ENCODE measurements around the gene RALGPS1.

DNA sequence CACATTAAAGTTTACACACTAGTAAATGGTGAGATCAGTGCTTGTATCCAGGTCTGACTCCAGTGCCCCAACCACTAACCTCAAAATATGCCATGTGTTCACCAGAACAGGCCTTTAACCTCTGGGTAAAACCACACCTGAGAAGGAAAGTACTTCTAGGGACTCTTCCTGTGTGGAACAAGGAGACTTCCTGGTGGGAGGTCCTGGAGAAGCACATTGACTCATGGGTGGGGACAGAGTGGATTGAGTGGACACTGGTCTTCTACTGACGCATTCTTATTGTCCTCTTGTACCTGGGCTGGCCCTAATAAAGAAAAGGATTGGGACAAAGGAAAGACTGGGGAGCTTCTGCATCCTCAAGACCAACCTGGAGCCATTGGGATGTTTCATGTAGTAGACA is 164.4 kb downstream of the RALGPS1 start:
- TF ChIP-seq, protein P1, sequence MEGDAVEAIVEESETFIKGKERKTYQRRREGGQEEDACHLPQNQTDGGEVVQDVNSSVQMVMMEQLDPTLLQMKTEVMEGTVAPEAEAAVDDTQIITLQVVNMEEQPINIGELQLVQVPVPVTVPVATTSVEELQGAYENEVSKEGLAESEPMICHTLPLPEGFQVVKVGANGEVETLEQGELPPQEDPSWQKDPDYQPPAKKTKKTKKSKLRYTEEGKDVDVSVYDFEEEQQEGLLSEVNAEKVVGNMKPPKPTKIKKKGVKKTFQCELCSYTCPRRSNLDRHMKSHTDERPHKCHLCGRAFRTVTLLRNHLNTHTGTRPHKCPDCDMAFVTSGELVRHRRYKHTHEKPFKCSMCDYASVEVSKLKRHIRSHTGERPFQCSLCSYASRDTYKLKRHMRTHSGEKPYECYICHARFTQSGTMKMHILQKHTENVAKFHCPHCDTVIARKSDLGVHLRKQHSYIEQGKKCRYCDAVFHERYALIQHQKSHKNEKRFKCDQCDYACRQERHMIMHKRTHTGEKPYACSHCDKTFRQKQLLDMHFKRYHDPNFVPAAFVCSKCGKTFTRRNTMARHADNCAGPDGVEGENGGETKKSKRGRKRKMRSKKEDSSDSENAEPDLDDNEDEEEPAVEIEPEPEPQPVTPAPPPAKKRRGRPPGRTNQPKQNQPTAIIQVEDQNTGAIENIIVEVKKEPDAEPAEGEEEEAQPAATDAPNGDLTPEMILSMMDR (IDR thresholded peaks at IDR 0.05; ENCODE audit: low read depth, low read length): no peak
- TF ChIP-seq EZH2phosphoT487 (IDR thresholded peaks at IDR 0.05; ENCODE audit: low read depth): no peak

Data from OCI-LY3 (cell line).